Activated effector memory CD4-positive, alpha-beta T cell treated with Interleukin-2 at 50 U/mL for 16 hours (primary cell): ENCODE measurements around the gene SLC19A2.

Source experiments
- DNase-seq: peaks from one replicate; pipeline ENCODE4 v3.0.0-alpha.2; 2020

The SLC19A2 gene

GRCh38 chr1:169473347-169473746 lies 12.4 kb downstream of the SLC19A2 start:
- DNase-seq, result no peak

- no peak for DNase-seq
Measured at GRCh38 chr1:169472738-169473137, 13.0 kb downstream of the SLC19A2 start.

- DNase-seq, result no peak
Measured at GRCh38 chr1:169468982-169469381, 16.8 kb downstream of the SLC19A2 start.

- DNase-seq, result no peak
Measured at GRCh38 chr1:169466259-169467230, 19.2 kb downstream of the SLC19A2 start.

- DNase-seq, result no peak
Measured at GRCh38 chr1:169465281-169465680, 20.5 kb downstream of the SLC19A2 start.

- DNase-seq, result no peak
Measured at GRCh38 chr1:169462385-169462784, 23.4 kb downstream of the SLC19A2 start.

- DNase-seq, result no peak
Measured at GRCh38 chr1:169461390-169462000, 24.2 kb downstream of the SLC19A2 start.

GRCh38 chr1:169460191-169460833 lies 25.4 kb downstream of the SLC19A2 start:
- no peak for DNase-seq

- DNase-seq, result no peak
Measured at GRCh38 chr1:169457443-169457842, 28.3 kb downstream of the SLC19A2 start.

- no peak for DNase-seq
Measured at GRCh38 chr1:169456029-169456428, 29.7 kb downstream of the SLC19A2 start.

GRCh38 chr1:169452921-169453320 lies 32.8 kb downstream of the SLC19A2 start:
- no peak for DNase-seq

- no peak for DNase-seq
Measured at GRCh38 chr1:169451218-169451824, 34.4 kb downstream of the SLC19A2 start.

GRCh38 chr1:169443923-169444322 lies 41.8 kb downstream of the SLC19A2 start:
- DNase-seq, result no peak

- DNase-seq, result peak; percentile 24
Measured at GRCh38 chr1:169427081-169427641, 58.6 kb downstream of the SLC19A2 start, which contains the start of gene CCDC181. Gene CCDC181, minus strand, starts transcription at chr1:169427474. Its CDS starts 2,547 bp downstream, at chr1:169424927.

- DNase-seq, result no peak
Measured at GRCh38 chr1:169426174-169426705, 59.5 kb downstream of the SLC19A2 start.

GRCh38 chr1:169421309-169421708 lies 64.4 kb downstream of the SLC19A2 start:
- no peak for DNase-seq

GRCh38 chr1:169414952-169415351 lies 70.8 kb downstream of the SLC19A2 start:
- no peak for DNase-seq
